Liver (tissue), 2 donors: ENCODE measurements around the gene OR2T29.
"Not testable (repeated sequence)": the region's sequence is repeated elsewhere in the genome, so short reads cannot be mapped to it uniquely, and the experiment has no call there.

Source experiments
- CTCF ChIP-seq: fragments of 150-350 bp; IDR thresholded peaks from 2 replicates; pipeline ENCODE4 v1.5.1; 2017; ENCODE audit warnings: improper control_type of control experiment, low read depth, low read length; ENCODE audit not compliant: missing input control
- YY1 ChIP-seq: IDR thresholded peaks from 2 replicates; pipeline ENCODE4 v1.6.1; 2016; ENCODE audit warnings: antibody characterized with exemption, mild to moderate bottlenecking
- donor health status: healthy.

GRCh38 chr1:248562672-248563071 lies at the start of gene OR2T29:
- TF ChIP-seq CTCF, YY1: not testable (repeated sequence)
